ENCODE results near the gene CACUL1.
"Not testable (repeated sequence)": the region's sequence is repeated elsewhere in the genome, so short reads cannot be mapped to it uniquely, and the experiment has no call there.

CACUL1 gene

GRCh38 chr10:118682533-118682932, 72.2 kb downstream of the CACUL1 start:
- DNase-seq, result no peak

- DNase-seq, result no peak
Observed at GRCh38 chr10:118680197-118680596, 74.6 kb downstream of the CACUL1 start.

GRCh38 chr10:118674226-118674919, 80.4 kb downstream of the CACUL1 start:
- no peak for DNase-seq

- DNase-seq, result no peak
Observed at GRCh38 chr10:118672766-118673715, 81.7 kb downstream of the CACUL1 start.

GRCh38 chr10:118672153-118672552, 82.6 kb downstream of the CACUL1 start:
- DNase-seq, result no peak

GRCh38 chr10:118671221-118671620, 83.5 kb downstream of the CACUL1 start:
- DNase-seq, result not testable (repeated sequence)

GRCh38 chr10:118670472-118671124, 84.2 kb downstream of the CACUL1 start:
- DNase-seq, result no peak

GRCh38 chr10:118669835-118670234, 84.9 kb downstream of the CACUL1 start:
- DNase-seq, result no peak

- DNase-seq, result peak; percentile 65
Observed at GRCh38 chr10:118669020-118669791, 85.6 kb downstream of the CACUL1 start.

- no peak for DNase-seq
Observed at GRCh38 chr10:118668228-118668952, 86.4 kb downstream of the CACUL1 start.

GRCh38 chr10:118667732-118668131, 87.0 kb downstream of the CACUL1 start:
- DNase-seq, result no peak

- no peak for DNase-seq
Observed at GRCh38 chr10:118666350-118666749, 88.4 kb downstream of the CACUL1 start.

GRCh38 chr10:118664321-118664720, 90.4 kb downstream of the CACUL1 start:
- DNase-seq, result no peak

- DNase-seq, result no peak
Observed at GRCh38 chr10:118663176-118663575, 91.6 kb downstream of the CACUL1 start.

GRCh38 chr10:118662228-118663035, 92.3 kb downstream of the CACUL1 start:
- no peak for DNase-seq

GRCh38 chr10:118658762-118659161, 96.0 kb downstream of the CACUL1 start:
- no peak for DNase-seq

- DNase-seq, result not testable (repeated sequence)
Observed at GRCh38 chr10:118658168-118658567, 96.6 kb downstream of the CACUL1 start.

- not testable (repeated sequence) for DNase-seq
Observed at GRCh38 chr10:118645294-118645693, 109.5 kb downstream of the CACUL1 start.

GRCh38 chr10:118642228-118642627, 112.5 kb downstream of the CACUL1 start:
- no peak for DNase-seq

- DNase-seq, result no peak
Observed at GRCh38 chr10:118638680-118639079, 116.1 kb downstream of the CACUL1 start.

Data from right hindlimb (tissue), 1 donor.